BLaER1 treated with 17β-estradiol and CSF1 and Interleukin-3, amounts not matched to agents 10 nM and 100 nM (cell line): Measurements from ENCODE around the gene ATP5PO.

ENCODE experiments used
- H3K27ac ChIP-seq, 11 experiments: shearing (Covaris generic); formaldehyde crosslinking; 2 replicates each; pipeline ENCODE4 v1.8.1; 2022
- H3K27me3 ChIP-seq, 11 experiments: shearing (Covaris generic); formaldehyde crosslinking; 2 replicates each; pipeline ENCODE4 v1.8.1; 2022
- H3K36me3 ChIP-seq, 11 experiments: shearing (Covaris generic); formaldehyde crosslinking; 2 replicates each; pipeline ENCODE4 v1.8.1; 2022
- H3K4me1 ChIP-seq, 10 experiments: shearing (Covaris generic); formaldehyde crosslinking; 2 replicates each; pipeline ENCODE4 v1.8.1; 2022
- H3K4me2 ChIP-seq, 11 experiments: shearing (Covaris generic); formaldehyde crosslinking; 2 replicates each; pipeline ENCODE4 v1.8.1; 2022
- H3K4me3 ChIP-seq, 10 experiments: shearing (Covaris generic); formaldehyde crosslinking; 2 replicates each; pipeline ENCODE4 v1.8.1; 2022
- H3K9ac ChIP-seq, 11 experiments: shearing (Covaris generic); formaldehyde crosslinking; 2 replicates each; pipeline ENCODE4 v1.8.1; 2022
- H3K9me3 ChIP-seq, 11 experiments: shearing (Covaris generic); formaldehyde crosslinking; replicated peaks in 1 of 11; 2 replicates each; pipeline ENCODE4 v1.8.1; 2022
- H4K20me1 ChIP-seq, 11 experiments: shearing (Covaris generic); formaldehyde crosslinking; 2 replicates each; pipeline ENCODE4 v1.8.1; 2022
- Cebpa-rat ChIP-seq, 11 experiments: shearing (Covaris generic); IDR thresholded peaks; 2 replicates each; pipeline ENCODE4 v1.8.1; 2022

Gene ATP5PO

DNA sequence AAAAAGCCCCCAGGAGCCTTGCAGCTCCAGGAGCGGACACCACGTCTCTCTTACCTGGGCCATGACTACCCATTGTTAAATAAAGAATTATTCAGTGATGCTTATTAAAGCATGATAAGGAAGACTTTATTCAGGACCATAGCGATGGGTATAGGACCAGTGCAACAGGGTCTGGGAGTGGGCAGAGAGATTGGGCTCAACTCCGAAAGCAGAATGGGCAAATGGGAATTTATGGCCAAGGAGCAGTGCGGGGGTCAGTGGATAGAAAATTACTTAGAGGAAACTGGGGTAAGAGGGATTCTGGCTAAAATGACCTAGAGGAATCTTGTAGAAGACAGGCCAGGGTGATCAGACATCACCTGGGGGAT, 580 bp upstream of the ATP5PO start:
- TF ChIP-seq Cebpa-rat (IDR thresholded peaks at IDR 0.05), result no peak
- Histone ChIP-seq H3K27me3 (no peaks in the 10 kb centered on the region), H3K36me3 (peaks cover 28 to 32% (median 30%) of the 10 kb centered on the region in 11 experiments), H4K20me1 (peaks cover 0 to 5% (median 0%) of the 10 kb centered on the region in 11 experiments; a peak in 3 of 22 replicates), H3K9me3 (no peaks in the 10 kb centered on the region), H3K27ac (peak overlapping the region in 9 of 11 experiments; percentile 38 to 96 (median 89); a peak in 15 of 22 replicates), H3K9ac (peak overlapping the region in 10 of 11 experiments; percentile 88 to 96 (median 94); a peak in 12 of 22 replicates), H3K4me1 (peaks cover 15 to 30% (median 20%) of the 10 kb centered on the region in 10 experiments), H3K4me3 (peak overlapping the region; percentile 79 to 98 (median 92)), H3K4me2 (peak overlapping the region; percentile 65 to 79 (median 73))

DNA sequence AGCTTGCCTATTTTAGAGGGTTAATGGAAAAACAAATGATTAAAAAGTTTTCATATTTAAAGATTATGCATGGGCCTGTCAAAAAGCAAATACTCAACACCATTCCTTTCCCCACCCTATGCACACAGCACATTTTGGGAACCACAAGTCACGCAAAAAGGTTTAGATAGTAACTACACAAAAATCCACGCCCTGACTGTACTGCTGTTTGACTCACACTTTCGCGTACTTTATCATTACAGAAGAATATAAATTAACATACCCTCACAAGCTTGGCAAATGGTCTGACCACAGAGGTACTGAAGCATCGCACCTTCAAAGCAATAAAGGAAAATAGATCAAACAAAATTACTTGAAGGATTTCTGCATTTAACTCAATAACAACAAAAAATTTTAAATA, 1.4 kb downstream of the ATP5PO start:
- Histone ChIP-seq H3K9ac (peak overlapping the region in 8 of 11 experiments; percentile 88 to 95 (median 94); a peak in 13 of 22 replicates), H4K20me1 (peaks cover 0 to 25% (median 15%) of the 10 kb centered on the region in 11 experiments; a peak in 14 of 22 replicates), H3K27me3 (no peaks in the 10 kb centered on the region), H3K9me3 (no peaks in the 10 kb centered on the region), H3K27ac (no peak overlapping the region; a peak in 1 of 22 replicates), H3K4me2 (peak overlapping the region; percentile 72 to 95 (median 87); a peak in 21 of 22 replicates), H3K4me3 (peak overlapping the region; percentile 79 to 98 (median 92); a peak in 18 of 20 replicates), H3K4me1 (peaks cover 15 to 30% (median 20%) of the 10 kb centered on the region in 10 experiments), H3K36me3 (peaks cover 48 to 52% (median 50%) of the 10 kb centered on the region in 11 experiments)
- no peak for TF ChIP-seq Cebpa-rat (IDR thresholded peaks at IDR 0.05)

DNA sequence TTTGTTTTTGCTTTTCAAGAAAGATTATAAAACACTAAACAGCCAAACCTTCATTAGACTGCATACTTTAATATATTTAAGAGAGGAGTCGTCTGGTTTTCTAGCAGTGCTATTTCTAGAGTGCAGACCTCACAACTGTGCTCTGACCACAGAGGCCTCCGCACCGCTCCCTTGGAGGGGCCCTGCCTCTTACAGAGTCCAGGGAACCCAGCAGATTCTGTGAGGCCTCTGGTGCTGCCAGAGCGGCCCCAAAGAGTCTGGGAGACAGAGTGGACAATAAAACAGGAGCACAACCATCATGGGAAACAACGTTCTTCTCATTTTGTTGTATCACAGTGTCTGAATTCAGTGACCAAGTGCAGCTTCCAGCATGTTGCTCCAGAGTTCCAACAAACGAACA, 5.8 kb downstream of the ATP5PO start:
- Histone ChIP-seq H3K9me3 (no peaks in the 10 kb centered on the region), H3K4me2 (no peak overlapping the region), H3K9ac (no peak overlapping the region), H3K27ac (no peak overlapping the region), H3K4me3 (no peak overlapping the region), H3K4me1 (peaks cover 11 to 24% (median 13%) of the 10 kb centered on the region in 10 experiments; a peak in 19 of 20 replicates), H3K36me3 (peaks cover 92 to 97% (median 94%) of the 10 kb centered on the region in 11 experiments), H4K20me1 (peaks cover 0 to 42% (median 30%) of the 10 kb centered on the region in 11 experiments; a peak in 15 of 22 replicates), H3K27me3 (no peaks in the 10 kb centered on the region)
- no peak for TF ChIP-seq Cebpa-rat (IDR thresholded peaks at IDR 0.05)

DNA sequence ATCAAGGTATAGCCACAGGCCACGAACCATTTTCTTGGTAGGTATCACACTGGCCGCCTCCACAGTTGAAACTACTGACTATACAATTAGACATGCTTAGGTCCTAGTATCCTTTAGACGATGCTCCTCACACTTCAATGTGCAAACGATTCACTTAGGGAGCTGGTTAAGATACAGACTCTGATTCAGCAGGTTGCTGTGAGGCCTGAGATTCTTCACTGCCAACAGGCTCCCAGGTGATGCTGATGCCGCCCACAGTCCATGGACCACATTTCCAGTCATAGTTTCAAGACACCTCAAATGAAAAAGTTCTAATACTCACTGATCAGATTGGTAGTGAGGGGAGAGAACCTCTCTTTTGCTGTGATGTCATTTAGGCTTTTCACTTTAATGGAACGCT, 6.8 kb downstream of the ATP5PO start:
- H3K9ac ChIP-seq, result no peak overlapping the region
- no peaks in the 10 kb centered on the region for H3K27me3 ChIP-seq
- no peak for TF ChIP-seq Cebpa-rat (IDR thresholded peaks at IDR 0.05)
- no peaks in the 10 kb centered on the region for H3K9me3 ChIP-seq
- H4K20me1 ChIP-seq, result peaks cover 0 to 45% (median 30%) of the 10 kb centered on the region in 11 experiments; a peak in 15 of 22 replicates
- H3K36me3 ChIP-seq, result peaks cover 100% of the 10 kb centered on the region in 11 experiments
- no peak overlapping the region for H3K4me3 ChIP-seq
- H3K4me1 ChIP-seq, result peaks cover 1 to 14% (median 3%) of the 10 kb centered on the region in 10 experiments; a peak in 14 of 20 replicates
- no peak overlapping the region for H3K27ac ChIP-seq
- no peak overlapping the region for H3K4me2 ChIP-seq

DNA sequence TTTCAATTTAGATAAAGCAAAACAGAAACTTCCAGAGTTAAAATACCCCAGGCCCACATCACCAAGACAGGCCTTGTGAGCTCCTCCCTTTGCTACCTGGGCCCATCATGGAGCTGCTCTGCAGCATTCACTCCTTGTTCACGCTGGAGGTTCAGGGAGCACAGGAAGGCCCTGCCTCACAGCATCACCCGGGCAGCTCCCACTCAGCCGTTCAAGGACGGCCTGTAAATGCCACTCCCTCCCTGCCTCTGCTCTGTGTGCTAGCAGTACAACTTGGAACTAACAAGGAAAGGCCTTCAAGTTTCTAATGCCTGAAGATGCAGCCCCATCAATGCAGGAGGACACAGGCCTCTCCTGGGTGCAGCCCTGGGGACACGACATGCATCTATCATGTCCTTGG, 11.6 kb downstream of the ATP5PO start:
- TF ChIP-seq Cebpa-rat (IDR thresholded peaks at IDR 0.05), result no peak
- Histone ChIP-seq H3K4me1 (peaks cover 0 to 30% (median 0%) of the 10 kb centered on the region in 10 experiments; a peak in 6 of 20 replicates), H4K20me1 (peaks cover 0 to 40% (median 15%) of the 10 kb centered on the region in 11 experiments; a peak in 10 of 22 replicates), H3K27me3 (no peaks in the 10 kb centered on the region), H3K4me3 (no peak overlapping the region), H3K9me3 (no peaks in the 10 kb centered on the region), H3K4me2 (no peak overlapping the region), H3K36me3 (peaks cover 82 to 100% (median 95%) of the 10 kb centered on the region in 11 experiments), H3K9ac (no peak overlapping the region), H3K27ac (no peak overlapping the region)

DNA sequence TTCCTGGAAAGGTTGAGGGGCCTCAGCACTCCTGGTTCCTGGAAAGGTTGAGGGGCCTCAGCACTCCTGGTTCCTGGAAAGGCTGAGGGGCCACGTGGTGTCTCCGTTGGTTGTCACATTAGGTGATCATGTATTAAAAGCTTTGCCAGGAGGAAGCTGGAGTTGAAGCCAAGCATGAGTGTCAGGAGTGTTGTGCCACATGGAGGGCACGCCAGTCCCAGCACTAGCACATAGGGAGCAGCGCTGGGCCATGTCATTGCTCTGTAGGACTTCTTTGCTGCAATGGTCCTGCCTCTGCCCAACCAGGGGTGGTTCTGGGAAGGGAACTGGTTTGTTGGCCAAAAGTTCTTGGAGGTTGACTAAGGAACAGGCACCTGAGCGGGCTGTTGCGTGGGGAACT, 13.3 kb downstream of the ATP5PO start:
- Histone ChIP-seq H3K4me2 (no peak overlapping the region), H3K4me1 (peaks cover 0 to 38% (median 0%) of the 10 kb centered on the region in 10 experiments; a peak in 6 of 20 replicates), H3K9me3 (no peaks in the 10 kb centered on the region), H3K9ac (no peak overlapping the region), H3K36me3 (peaks cover 65 to 86% (median 81%) of the 10 kb centered on the region in 11 experiments), H3K27ac (no peak overlapping the region), H4K20me1 (peaks cover 0 to 27% (median 6%) of the 10 kb centered on the region in 11 experiments; a peak in 5 of 22 replicates), H3K4me3 (no peak overlapping the region), H3K27me3 (no peaks in the 10 kb centered on the region)
- TF ChIP-seq Cebpa-rat (IDR thresholded peaks at IDR 0.05), result no peak

DNA sequence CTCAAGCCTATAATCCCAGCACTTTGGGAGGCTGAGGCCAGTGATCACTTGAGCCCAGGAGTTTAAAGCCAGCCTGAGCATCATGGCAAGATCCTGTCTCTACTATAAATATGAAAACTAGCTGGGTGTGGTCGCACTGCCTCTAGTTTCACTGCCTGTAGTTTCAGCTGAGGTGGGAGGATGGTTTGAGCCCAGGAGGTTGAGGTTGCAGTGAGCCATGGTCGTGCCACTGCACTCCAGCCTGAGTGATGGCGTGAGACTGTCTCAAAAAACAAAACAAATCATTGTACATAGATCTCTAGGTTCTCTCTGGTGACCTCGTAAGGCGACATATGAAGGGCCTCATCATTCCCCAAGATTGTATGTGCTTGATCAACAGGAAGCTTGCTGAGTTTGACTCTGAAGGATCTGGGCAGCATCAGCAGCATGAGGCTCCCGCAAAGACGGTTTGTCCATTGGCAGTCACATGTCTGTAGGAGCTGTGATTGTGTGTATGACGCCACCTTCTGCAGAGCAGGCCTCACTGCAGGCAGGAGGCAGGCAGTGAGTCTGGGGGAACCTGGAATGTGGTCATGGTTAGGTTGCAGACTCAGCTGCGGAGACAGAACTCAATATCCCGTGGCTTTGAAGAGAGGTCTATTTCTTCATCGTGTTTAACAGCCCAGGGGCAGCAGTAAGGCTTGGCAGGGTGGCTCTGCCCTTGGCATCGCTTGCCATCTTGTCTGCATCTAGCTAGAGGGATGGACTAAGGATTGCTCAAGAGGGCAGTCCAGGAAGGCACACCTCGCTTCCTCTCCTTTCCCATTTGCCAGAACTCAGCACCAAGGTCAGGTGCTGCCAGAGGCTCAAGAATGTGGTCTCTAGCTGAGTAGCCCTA, 14.0 kb downstream of the ATP5PO start:
- no peak overlapping the region for H3K27ac ChIP-seq
- H4K20me1 ChIP-seq, result peaks cover 0 to 21% (median 6%) of the 10 kb centered on the region in 11 experiments; a peak in 3 of 22 replicates
- no peaks in the 10 kb centered on the region for H3K27me3 ChIP-seq
- no peak overlapping the region for H3K4me3 ChIP-seq
- H3K4me2 ChIP-seq, result peak overlapping the region in 2 of 11 experiments; percentile 6 to 8; a peak in 2 of 22 replicates
- no peaks in the 10 kb centered on the region for H3K9me3 ChIP-seq
- H3K4me1 ChIP-seq, result peaks cover 0 to 44% (median under 1%) of the 10 kb centered on the region in 10 experiments; a peak in 8 of 20 replicates
- TF ChIP-seq Cebpa-rat (IDR thresholded peaks at IDR 0.05), result no peak
- H3K9ac ChIP-seq, result no peak overlapping the region
- H3K36me3 ChIP-seq, result peaks cover 58 to 79% (median 74%) of the 10 kb centered on the region in 11 experiments

DNA sequence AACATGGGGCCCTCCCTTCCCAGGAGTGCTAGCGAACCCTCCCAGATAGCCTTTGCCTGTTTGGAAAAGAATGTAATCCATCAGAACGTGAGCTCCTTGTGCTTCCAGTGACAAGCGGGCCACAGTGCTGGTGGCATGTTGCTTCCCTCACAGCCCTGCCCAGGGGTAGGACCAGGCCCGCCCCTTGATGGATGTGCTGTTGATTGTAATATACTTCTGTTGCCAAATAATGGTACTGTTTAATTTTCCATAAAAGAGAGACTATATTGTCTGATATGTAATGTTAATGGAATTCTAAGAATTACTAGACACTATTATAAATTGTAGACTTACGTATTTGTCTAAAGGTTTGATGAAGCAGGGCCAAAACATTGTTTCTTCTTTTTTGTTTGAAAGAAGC, 16.4 kb downstream of the ATP5PO start:
- Histone ChIP-seq H3K4me2 (peak overlapping the region in 2 of 11 experiments; percentile 51 to 54; a peak in 4 of 22 replicates), H3K27ac (peak overlapping the region in 1 of 11 experiments; percentile 26; a peak in 1 of 22 replicates), H3K9me3 (no peaks in the 10 kb centered on the region), H4K20me1 (peaks cover 0 to 16% (median 0%) of the 10 kb centered on the region in 11 experiments; a peak in 3 of 22 replicates), H3K27me3 (no peaks in the 10 kb centered on the region), H3K9ac (no peak overlapping the region), H3K4me1 (peaks cover 0 to 68% (median 16%) of the 10 kb centered on the region in 10 experiments; a peak in 16 of 20 replicates), H3K4me3 (no peak overlapping the region), H3K36me3 (peaks cover 33 to 55% (median 49%) of the 10 kb centered on the region in 11 experiments)
- no peak for TF ChIP-seq Cebpa-rat (IDR thresholded peaks at IDR 0.05)

DNA sequence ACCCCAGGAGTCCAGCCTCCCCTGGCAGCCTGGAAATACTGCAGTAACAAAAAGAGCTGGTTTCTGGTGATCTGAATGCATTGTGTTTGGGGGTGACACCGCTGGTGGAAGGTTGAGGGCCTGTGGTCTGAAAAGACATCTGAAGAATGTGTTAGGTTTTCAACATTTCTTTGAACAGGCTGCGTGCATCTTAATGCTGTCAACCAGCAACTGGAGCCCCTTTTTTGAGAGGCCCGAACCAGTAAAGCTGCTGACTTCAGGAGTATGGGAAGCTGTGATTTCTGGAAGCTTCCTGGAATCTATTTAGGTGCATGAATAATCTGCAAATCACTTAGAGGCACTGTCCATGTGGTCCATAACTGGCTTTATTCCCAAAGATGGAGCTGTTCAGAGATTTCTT, 17.0 kb downstream of the ATP5PO start:
- Histone ChIP-seq H3K27me3 (no peaks in the 10 kb centered on the region), H3K36me3 (peaks cover 27 to 48% (median 43%) of the 10 kb centered on the region in 11 experiments), H3K4me3 (no peak overlapping the region), H3K4me1 (peaks cover 0 to 75% (median 16%) of the 10 kb centered on the region in 10 experiments; a peak in 16 of 20 replicates), H3K4me2 (peak overlapping the region in 2 of 11 experiments; percentile 51 to 54; a peak in 2 of 22 replicates), H4K20me1 (peaks cover 0 to 10% (median 0%) of the 10 kb centered on the region in 11 experiments; a peak in 2 of 22 replicates), H3K27ac (no peak overlapping the region), H3K9ac (no peak overlapping the region), H3K9me3 (no peaks in the 10 kb centered on the region)
- TF ChIP-seq Cebpa-rat (IDR thresholded peaks at IDR 0.05), result no peak
